Stimulated activated CD4-positive, alpha-beta T cell treated with anti-CD3 and anti-CD28 coated beads, Interleukin-4, amount 100 ng/mL, for 4 hours (primary cell): Measurements from ENCODE around the gene SMIM38.

ENCODE experiments used
- DNase-seq, 2 experiments: peaks; one replicate each; pipeline ENCODE4 v3.0.0-alpha.2; 2020

SMIM38 gene

DNA sequence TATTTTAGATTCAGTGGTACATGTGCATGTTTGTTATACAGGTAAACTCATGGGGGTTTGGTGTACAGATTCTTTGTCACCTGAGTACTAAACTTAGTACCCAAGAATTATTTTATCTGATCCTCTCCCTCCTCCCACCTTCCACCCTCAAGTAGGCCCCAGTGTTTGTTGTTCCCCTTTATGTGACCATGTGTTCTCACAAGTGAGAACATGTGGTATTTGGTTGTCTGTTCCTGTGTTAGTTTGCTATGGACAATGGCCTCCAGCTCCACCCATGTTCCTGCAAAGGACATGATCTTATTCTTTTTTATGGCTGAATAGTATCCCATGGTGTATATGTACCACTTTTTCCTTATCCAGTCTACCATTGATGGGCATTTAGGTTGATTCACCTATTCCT lies 6.8 kb downstream of the SMIM38 start:
- no peak for DNase-seq

DNA sequence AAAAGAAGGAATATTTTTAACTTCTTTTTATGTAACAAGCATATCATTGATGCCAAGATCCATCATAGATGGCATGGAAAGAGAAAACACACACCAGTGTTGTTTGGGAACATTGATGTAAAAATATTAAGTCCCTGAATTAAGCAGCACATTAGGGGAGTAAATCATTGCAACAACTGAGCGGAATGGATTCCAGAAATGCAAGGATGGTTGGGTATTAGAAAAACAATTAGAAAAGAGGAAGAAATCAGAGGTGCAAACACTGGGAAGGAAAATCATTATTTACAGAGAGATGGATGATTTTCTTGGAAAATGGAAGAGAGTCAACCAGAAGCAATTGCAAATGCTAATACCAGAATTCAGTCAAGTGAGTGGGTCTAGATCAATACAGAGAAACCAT lies 8.1 kb downstream of the SMIM38 start:
- no peak for DNase-seq

- DNase-seq: no peak
Measured at GRCh38 chr11:69164824-69165223, 9.1 kb downstream of the SMIM38 start.

- no peak for DNase-seq
Measured at GRCh38 chr11:69165775-69166174, 10.0 kb downstream of the SMIM38 start.

GRCh38 chr11:69166218-69167115 lies 10.7 kb downstream of the SMIM38 start:
- peak; percentile 56 to 61 for DNase-seq

- DNase-seq: no peak
Measured at GRCh38 chr11:69167130-69167915, 11.6 kb downstream of the SMIM38 start.

GRCh38 chr11:69167916-69168691 lies 12.4 kb downstream of the SMIM38 start:
- no peak for DNase-seq

- DNase-seq: no peak
Measured at GRCh38 chr11:69169479-69169878, 13.7 kb downstream of the SMIM38 start.

DNA sequence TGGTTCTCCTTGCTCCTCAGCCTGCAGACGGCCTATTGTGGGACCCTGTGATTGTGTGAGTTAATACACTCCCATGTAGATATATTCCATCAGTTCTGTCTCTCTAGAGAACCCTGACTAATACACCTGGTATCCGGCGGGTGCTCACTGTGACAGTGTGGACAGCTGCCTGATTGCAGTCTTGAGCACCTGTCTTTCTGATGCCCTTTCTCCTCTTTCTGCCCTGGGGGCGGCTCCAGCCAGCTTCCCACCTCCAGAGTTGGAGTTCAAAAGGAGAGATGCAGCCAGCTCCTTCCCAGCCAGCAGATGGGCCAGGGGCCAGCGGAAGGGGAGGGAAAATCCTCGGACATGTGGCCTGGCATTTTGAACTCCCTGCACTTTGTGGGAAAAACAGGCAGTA lies 15.0 kb downstream of the SMIM38 start:
- DNase-seq: no peak

DNA sequence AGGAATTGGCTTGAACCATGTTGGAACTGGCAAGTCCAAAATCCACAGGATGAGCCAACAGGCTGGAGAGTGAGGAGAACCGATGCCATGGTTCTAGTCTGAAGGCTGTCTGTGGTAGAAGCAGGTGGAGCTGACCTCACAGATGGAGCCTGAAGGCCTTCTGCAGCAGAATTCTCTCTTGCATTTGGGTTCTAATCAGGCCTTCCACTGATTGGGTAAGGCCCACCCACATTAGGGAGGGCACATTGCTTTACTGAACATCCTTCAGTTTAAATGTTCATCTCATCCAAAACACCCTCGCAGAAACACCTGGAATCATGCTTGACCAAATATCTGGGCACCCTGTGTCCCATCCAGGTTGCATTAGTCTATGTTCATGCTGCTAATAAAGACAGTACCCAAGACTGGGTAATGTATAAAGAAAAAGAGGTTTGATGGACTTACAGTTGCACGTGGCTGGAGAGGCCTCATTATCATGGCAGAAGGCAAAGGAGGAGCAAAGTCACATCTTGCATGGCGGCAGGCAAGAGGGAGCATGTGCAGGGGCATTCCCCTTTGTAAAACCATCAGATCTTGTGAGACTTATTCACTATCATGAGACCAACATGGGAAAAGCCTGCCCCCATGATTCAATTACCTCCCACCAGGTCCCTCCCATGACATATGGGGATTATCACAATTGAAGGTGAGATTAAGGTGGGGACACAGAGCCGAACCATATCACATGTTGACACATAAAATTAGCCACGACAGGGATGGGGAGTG lies 15.9 kb downstream of the SMIM38 start:
- DNase-seq: no peak

GRCh38 chr11:69172674-69173073 lies 16.9 kb downstream of the SMIM38 start:
- DNase-seq: no peak

DNA sequence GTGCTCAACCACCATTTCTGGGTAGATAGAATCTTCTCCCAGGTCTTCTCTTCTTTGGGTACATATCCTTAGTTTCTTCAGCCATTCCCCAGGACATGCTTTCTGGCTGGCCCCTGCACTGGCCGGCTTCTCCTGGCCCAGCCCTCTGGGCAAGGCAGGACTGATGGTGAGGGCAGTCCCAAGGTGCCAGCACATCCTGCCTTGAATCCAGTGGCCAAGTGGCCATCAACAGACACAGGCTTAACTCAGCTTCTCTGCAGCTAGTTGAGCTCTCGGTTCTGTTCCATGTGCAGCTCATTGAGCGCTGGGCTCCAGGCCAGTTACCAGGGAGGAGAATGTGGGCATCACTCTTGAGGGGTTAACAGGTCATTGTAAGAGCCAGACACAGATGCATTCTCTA lies 17.6 kb downstream of the SMIM38 start:
- no peak for DNase-seq

- no peak for DNase-seq
Measured at GRCh38 chr11:69173925-69174581, 18.3 kb downstream of the SMIM38 start.

GRCh38 chr11:69174841-69175240 lies 19.1 kb downstream of the SMIM38 start:
- DNase-seq: no peak

DNA sequence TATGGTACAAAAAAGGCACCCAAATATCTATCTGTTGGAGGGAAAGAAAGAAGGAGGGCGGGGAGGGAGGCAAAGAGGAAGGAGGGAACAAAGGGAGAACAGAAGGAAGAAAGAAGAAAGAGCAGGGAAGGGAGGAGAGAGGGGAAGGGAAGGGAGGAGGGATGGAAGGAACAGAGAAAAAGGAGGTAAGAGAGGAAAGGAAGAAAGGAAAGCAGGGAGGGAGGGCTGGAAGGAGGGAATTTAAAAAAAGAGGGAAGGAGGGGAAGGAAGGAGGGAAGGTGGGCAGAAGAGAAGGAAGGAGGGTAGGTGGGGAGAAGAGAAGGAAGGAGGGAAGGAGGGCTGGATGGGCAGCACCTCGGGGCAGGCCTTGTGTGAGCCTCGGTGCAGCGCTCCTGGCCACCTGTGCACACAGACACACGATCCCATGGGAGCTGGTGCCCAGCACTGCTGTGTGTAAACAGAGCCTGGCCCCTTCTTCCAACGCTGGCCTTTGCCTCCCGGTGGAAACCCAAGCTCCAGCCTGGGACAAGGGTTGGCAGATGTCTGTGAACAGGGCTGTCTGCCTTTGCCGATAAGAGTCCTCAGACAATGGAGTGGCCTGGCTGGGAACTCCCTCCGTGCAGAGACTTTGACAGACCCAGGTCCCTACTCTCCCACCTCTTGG lies 23.2 kb downstream of the SMIM38 start:
- no peak for DNase-seq

DNA sequence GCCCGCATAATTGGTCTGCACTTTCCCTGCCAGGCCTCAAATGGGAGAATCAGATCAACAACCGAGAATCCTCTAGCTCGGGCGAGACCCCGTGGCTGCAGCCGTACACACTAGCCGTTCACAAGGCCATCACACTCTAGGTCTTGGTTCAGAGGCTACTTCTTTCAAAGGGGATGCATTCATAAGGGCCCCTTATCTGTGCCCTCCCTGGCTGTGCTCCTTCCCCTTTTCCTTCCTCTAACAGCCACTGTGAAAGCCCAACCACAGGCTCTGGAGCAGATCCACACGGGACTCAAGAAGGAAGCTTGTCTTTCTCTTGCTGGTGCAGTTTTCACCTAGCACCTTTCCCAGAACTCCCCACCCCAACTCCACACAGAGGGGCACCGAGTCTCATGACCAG lies 24.5 kb downstream of the SMIM38 start:
- no peak for DNase-seq

GRCh38 chr11:69180726-69181125 lies 25.0 kb downstream of the SMIM38 start:
- no peak for DNase-seq

- DNase-seq: no peak
Measured at GRCh38 chr11:69183613-69184012, 27.9 kb downstream of the SMIM38 start.

- no peak for DNase-seq
Measured at GRCh38 chr11:69186316-69187260, 30.9 kb downstream of the SMIM38 start.

DNA sequence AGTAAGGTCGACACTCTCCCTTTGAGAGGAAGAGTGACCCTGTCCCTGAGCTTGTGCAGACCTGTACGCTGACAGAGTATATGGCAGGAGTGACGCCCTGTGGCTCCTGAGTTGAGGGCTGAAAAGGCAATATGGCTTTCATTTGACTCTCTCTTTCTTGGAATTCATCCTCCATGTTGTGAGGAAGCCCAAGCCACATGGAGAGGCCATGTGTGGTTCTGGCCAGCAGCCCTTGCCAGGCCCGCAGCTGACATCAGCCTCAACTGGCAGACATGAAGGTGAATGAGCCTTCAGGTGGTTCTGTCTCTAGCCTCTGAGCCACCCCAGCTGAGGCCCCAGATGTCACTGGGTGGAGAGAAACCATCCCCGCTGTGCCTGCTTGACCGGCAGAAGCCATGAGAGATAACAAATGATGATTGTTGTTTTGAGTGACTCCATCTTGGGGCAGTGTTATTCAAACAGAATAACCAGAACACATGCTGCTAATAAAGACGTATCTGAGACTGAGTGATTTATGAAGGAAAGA lies 31.9 kb downstream of the SMIM38 start:
- DNase-seq: no peak
